WERI-Rb-1 (cell line): ENCODE data around the gene ADAM10.
"Not testable (repeated sequence)": the region's sequence is repeated elsewhere in the genome, so short reads cannot be mapped to it uniquely, and the experiment has no call there.

Experiments
- DNase-seq: peaks from one replicate; pipeline ENCODE4 v3.0.0-alpha.2; 2020
- H3K27ac ChIP-seq: fragments of 250-450 bp; sonication (Bioruptor Pico); 2 replicates; pipeline ENCODE4 v1.5.1; 2020; ENCODE audit warnings: mild to moderate bottlenecking, moderate library complexity
- H3K27me3 ChIP-seq: fragments of 250-450 bp; sonication (Bioruptor Pico); 2 replicates; pipeline ENCODE4 v1.5.1; 2021; ENCODE audit warnings: mild to moderate bottlenecking, low read depth, moderate library complexity; ENCODE audit not compliant: insufficient read depth, severe bottlenecking
- H3K36me3 ChIP-seq: fragments of 250-450 bp; sonication (Bioruptor Pico); 2 replicates; pipeline ENCODE4 v1.5.1; 2020; ENCODE audit warnings: mild to moderate bottlenecking, moderate library complexity
- H3K4me3 ChIP-seq: 2 replicates; pipeline ENCODE4 v1.5.1; 2011; ENCODE audit warnings: low read depth, mild to moderate bottlenecking, control low read depth, low read length
- H3K9me3 ChIP-seq: fragments of 250-450 bp; sonication (Bioruptor Pico); 2 replicates; pipeline ENCODE4 v1.5.1; 2021; ENCODE audit warnings: mild to moderate bottlenecking, moderate library complexity; ENCODE audit not compliant: severe bottlenecking
- CTCF ChIP-seq: IDR thresholded peaks from 2 replicates; pipeline ENCODE4 v1.5.1; 2011; ENCODE audit warnings: low read depth, mild to moderate bottlenecking, control low read depth, inconsistent platforms, low read length

The ADAM10 gene

DNA sequence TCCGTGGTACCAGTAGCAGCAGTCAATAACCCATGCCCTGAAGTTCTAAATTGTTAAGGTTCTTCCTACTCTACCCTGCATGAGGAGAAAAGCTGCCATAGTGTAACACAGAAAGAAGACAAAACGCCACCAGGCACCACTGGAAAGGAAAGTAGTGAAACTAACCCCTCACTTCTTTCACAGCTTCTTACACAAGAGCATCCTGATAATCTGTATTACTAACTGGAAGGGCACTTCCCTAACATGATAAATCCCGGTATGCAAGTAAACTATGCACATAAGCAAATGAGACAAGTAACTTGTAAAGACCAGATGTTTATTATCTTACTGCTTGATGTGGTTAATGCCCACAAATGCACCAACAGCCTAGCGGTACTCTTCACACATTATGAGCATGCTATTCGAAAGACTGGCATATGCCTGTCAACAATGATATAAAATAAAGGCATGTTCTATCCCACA lies 141.3 kb downstream of the ADAM10 start:
- Histone ChIP-seq H3K9me3 (no peaks in the 10 kb centered on the region), H3K36me3 (peaks cover 36% of the 10 kb centered on the region), H3K4me3 (no peak overlapping the region), H3K27ac (no peak overlapping the region), H3K27me3 (no peaks in the 10 kb centered on the region)
- no peak for TF ChIP-seq CTCF
- no peak for DNase-seq

DNA sequence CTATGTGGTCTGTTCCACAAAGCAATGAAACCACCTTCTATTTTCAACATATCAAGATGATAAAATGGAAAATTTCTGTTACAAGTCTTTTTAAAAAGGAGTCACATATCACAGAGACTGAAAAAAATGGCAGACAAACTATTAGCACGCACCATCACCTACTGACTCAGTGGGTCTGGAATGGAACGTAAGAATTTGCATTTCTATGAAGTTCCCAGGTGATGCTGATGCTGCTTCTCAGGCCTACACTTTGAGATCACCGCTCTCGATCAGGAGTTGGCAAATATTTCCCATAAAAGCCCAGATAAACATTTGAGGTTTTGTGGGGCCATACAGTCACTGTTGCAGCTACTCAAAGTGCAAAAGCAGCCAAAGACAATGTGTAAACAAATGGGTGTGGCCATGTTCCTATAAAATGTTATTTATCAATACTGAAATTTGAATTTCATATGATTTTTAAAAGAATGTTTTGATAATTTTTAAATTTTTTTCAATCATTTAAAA lies 142.9 kb downstream of the ADAM10 start:
- H3K27me3 ChIP-seq, result no peaks in the 10 kb centered on the region
- TF ChIP-seq CTCF, result no peak
- H3K4me3 ChIP-seq, result no peak overlapping the region
- no peak for DNase-seq
- H3K27ac ChIP-seq, result no peak overlapping the region
- peaks cover 38% of the 10 kb centered on the region for H3K36me3 ChIP-seq
- no peaks in the 10 kb centered on the region for H3K9me3 ChIP-seq

- Histone ChIP-seq H3K4me3 (no peak overlapping the region), H3K9me3 (no peaks in the 10 kb centered on the region), H3K36me3 (peaks cover 37% of the 10 kb centered on the region), H3K27me3 (no peaks in the 10 kb centered on the region), H3K27ac (no peak overlapping the region)
- TF ChIP-seq CTCF, result no peak
- no peak for DNase-seq
Observed at GRCh38 chr15:58605931-58606530, 143.5 kb downstream of the ADAM10 start.

GRCh38 chr15:58604455-58604923 lies 145.0 kb downstream of the ADAM10 start:
- DNase-seq, result no peak
- Histone ChIP-seq H3K9me3 (no peaks in the 10 kb centered on the region), H3K27me3 (no peaks in the 10 kb centered on the region), H3K27ac (no peak overlapping the region), H3K36me3 (peaks cover 23% of the 10 kb centered on the region), H3K4me3 (no peak overlapping the region)
- no peak for TF ChIP-seq CTCF

- H3K36me3 ChIP-seq, result peaks cover 20% of the 10 kb centered on the region
- H3K27ac ChIP-seq, H3K27me3 ChIP-seq: not testable (repeated sequence)
Observed at GRCh38 chr15:58603927-58604326, 145.6 kb downstream of the ADAM10 start.

GRCh38 chr15:58602823-58603222 lies 146.7 kb downstream of the ADAM10 start:
- Histone ChIP-seq H3K4me3 (no peak overlapping the region), H3K27me3 (no peaks in the 10 kb centered on the region), H3K27ac (no peak overlapping the region), H3K9me3 (no peaks in the 10 kb centered on the region), H3K36me3 (peaks cover 23% of the 10 kb centered on the region)
- TF ChIP-seq CTCF, result no peak
- no peak for DNase-seq

More at GRCh38 chr15:58603927-58604326, 145.6 kb downstream of the ADAM10 start:
- not testable (repeated sequence) for H3K9me3 ChIP-seq, H3K4me3 ChIP-seq
- DNase-seq, result peak; percentile 25
